Panc1 (cell line): Measurements from ENCODE around the gene AGAP1. TPM values are rescaled to one million over a fixed set of nuclear protein-coding genes. Genes with fewer than 3 reads are reported as not detected.

Experiments used
- ATAC-seq: fragments of 200-7000 bp; cut with Tn5 transposase; 2 replicates; pipeline ENCODE4 v1.9.1; 2020; ENCODE audit warnings: mild to moderate bottlenecking, moderate library complexity
- BruUV-seq: library from RNA; stranded (reverse); fragments of 400-500 nt; replicated peaks from 2 replicates; lab custom pipeline; 2021; lab: Mats Ljungman, UMichigan
- CTCF ChIA-PET: fragments of 300-600 bp; sonication (Branson Sonifier 250); formaldehyde crosslinking; loops from one replicate; lab custom pipeline; 2022; ENCODE audit warnings: antibody characterized with exemption; lab: Charles Lee
- POLR2A ChIA-PET: fragments of 300-600 bp; sonication (Branson Sonifier 250); formaldehyde crosslinking; loops from one replicate; lab custom pipeline; 2022; ENCODE audit warnings: antibody characterized with exemption; lab: Charles Lee
- DNase-seq: peaks from one replicate; pipeline ENCODE4 v3.0.0-alpha.2; 2010; ENCODE audit warnings: low read depth, low spot score
- H3K27ac ChIP-seq: 2 replicates; pipeline ENCODE4 v1.5.1; 2011; ENCODE audit warnings: mild to moderate bottlenecking, low read length, inconsistent platforms
- H3K27me3 ChIP-seq: fragments of 200-500 bp; sonication (Bioruptor generic); 2 replicates; pipeline ENCODE4 v1.6.0; 2014; ENCODE audit warnings: low read length, inconsistent platforms; ENCODE audit not compliant: control insufficient read depth, insufficient read depth
- H3K36me3 ChIP-seq: fragments of 200-500 bp; sonication (Bioruptor generic); 2 replicates; pipeline ENCODE4 v1.5.1; 2014; ENCODE audit warnings: inconsistent platforms, mild to moderate bottlenecking, low read length, moderate library complexity; ENCODE audit not compliant: control insufficient read depth, insufficient read depth
- H3K4me1 ChIP-seq: 2 replicates; pipeline ENCODE4 v1.5.1; 2011; ENCODE audit warnings: inconsistent platforms, mild to moderate bottlenecking, low read length, moderate library complexity; ENCODE audit not compliant: control insufficient read depth, insufficient read depth
- H3K4me3 ChIP-seq, 2 experiments: 2 replicates each; pipeline ENCODE4 v1.5.1; 2011 to 2012; ENCODE audit warnings: low read depth in 2 of 2, low read length in 2 of 2, mild to moderate bottlenecking in 2 of 2, inconsistent platforms in 1 of 2, moderate library complexity in 1 of 2
- H3K9me3 ChIP-seq: fragments of 200-500 bp; sonication (Bioruptor generic); 2 replicates; pipeline ENCODE4 v1.5.1; 2014; ENCODE audit warnings: low read depth, mild to moderate bottlenecking, inconsistent platforms, low read length, moderate library complexity; ENCODE audit not compliant: control insufficient read depth, insufficient read depth
- CTCF ChIP-seq: fragments of 450-650 bp; IDR thresholded peaks from 2 replicates; pipeline ENCODE4 v1.5.1; 2017; ENCODE audit warnings: mild to moderate bottlenecking
- POLR2AphosphoS5 ChIP-seq: IDR thresholded peaks from 2 replicates; pipeline ENCODE4 v1.6.1; 2012; ENCODE audit warnings: mild to moderate bottlenecking, low read depth, low read length, moderate library complexity
- REST ChIP-seq, 2 experiments: IDR thresholded peaks; 2 replicates each; pipeline ENCODE4 v1.6.1; 2011 to 2012; ENCODE audit warnings: low read depth in 2 of 2, control low read depth in 1 of 2, low read length in 1 of 2, mild to moderate bottlenecking in 1 of 2, moderate library complexity in 1 of 2; ENCODE audit not compliant: insufficient read depth in 1 of 2
- SIN3A ChIP-seq: IDR thresholded peaks from 2 replicates; pipeline ENCODE4 v1.6.1; 2012; ENCODE audit warnings: low read depth, mild to moderate bottlenecking, low read length, moderate library complexity, borderline replicate concordance; ENCODE audit not compliant: insufficient read depth
- TCF7L2 ChIP-seq: IDR thresholded peaks from 2 replicates; pipeline ENCODE4 v1.6.1; 2011; ENCODE audit warnings: mild to moderate bottlenecking, low read depth, low read length, inconsistent platforms
- in situ Hi-C: cut with HindIII; loops from 2 replicates; pipeline ENCODE4 v1.10.0; 2016; ENCODE audit warnings: low sequenced_read_pairs, low pct_unique_long_range_greater_than_20kb
- intact Hi-C: fragments of 100-400 bp; cut with micrococcal nuclease; formaldehyde crosslinking; loops from one replicate; pipeline ENCODE4 v1.10.0; 2022; ENCODE audit not compliant: unreplicated experiment
- total RNA-seq: library from RNA; stranded (reverse); gene quantifications from one replicate; pipeline ENCODE4 v1.2.1, GENCODE V29; 2021; ENCODE audit not compliant: unreplicated experiment

The AGAP1 gene
- total RNA-seq, 1 experiment from 2014 or later, result 38.9 TPM

GRCh38 chr2:236164201-236164924 lies 670.5 kb downstream of the AGAP1 start:
- peaks cover 8% of the 10 kb centered on the region; the same call in 1 of the 2 replicates for H3K4me1 ChIP-seq
- H3K36me3 ChIP-seq, result no peaks in the 10 kb centered on the region
- peak overlapping the region; percentile 83 for H3K27ac ChIP-seq
- DNase-seq, result no peak
- CTCF ChIA-PET, result no interaction called here
- peak overlapping the region; percentile 46 to 67 for H3K4me3 ChIP-seq
- ATAC-seq, result peak; percentile 23
- intact Hi-C loops, result no loop called here
- H3K27me3 ChIP-seq, result no peaks in the 10 kb centered on the region
- in situ Hi-C loops, result no loop called here
- TF ChIP-seq SIN3A (no peak), TCF7L2 (no peak), POLR2AphosphoS5 (no peak; the same call in 1 of the 2 replicates)
- no peaks in the 10 kb centered on the region for H3K9me3 ChIP-seq
- no TSS peak for BruUV-seq
- POLR2A ChIA-PET, result no interaction called here

- in situ Hi-C loops, result no loop called here
- no peak for TF ChIP-seq SIN3A
- no peak for TF ChIP-seq TCF7L2
- TF ChIP-seq CTCF, result no peak
- TF ChIP-seq REST (IDR thresholded peaks at IDR 0.05; ENCODE audit: insufficient read depth in 1 of 2, low read depth in 2 of 2, low read length in 1 of 2), result no peak
- no peak for TF ChIP-seq POLR2AphosphoS5
- no peak for DNase-seq
- ChIA-PET POLR2A (no interaction called here), CTCF (no interaction called here)
- peaks cover 9% of the 10 kb centered on the region; the same call in 1 of the 2 replicates for H3K4me1 ChIP-seq
- intact Hi-C loops, result no loop called here
- H3K27ac ChIP-seq, result peak overlapping the region; percentile 83
- ATAC-seq, result no peak
- no TSS peak for BruUV-seq
- no peaks in the 10 kb centered on the region for H3K9me3 ChIP-seq
- H3K27me3 ChIP-seq, result no peaks in the 10 kb centered on the region
- no peaks in the 10 kb centered on the region for H3K36me3 ChIP-seq
- peak overlapping the region; percentile 67 to 76 for H3K4me3 ChIP-seq
Observed at GRCh38 chr2:236164925-236165841, 671.3 kb downstream of the AGAP1 start.
